Measurements from ENCODE around the gene ENSA.
"Not testable (repeated sequence)": the region's sequence is repeated elsewhere in the genome, so short reads cannot be mapped to it uniquely, and the experiment has no call there.

Gene ENSA

GRCh38 chr1:150604226-150604588 is 25.2 kb downstream of the ENSA start:
- no peak overlapping the region for H3K4me3 ChIP-seq (ENCODE audit: low read depth, low read length)
- TF ChIP-seq CTCF (IDR thresholded peaks at IDR 0.05; ENCODE audit: low read depth, low read length), result no peak

- H3K4me3 ChIP-seq (ENCODE audit: low read depth, low read length), result no peak overlapping the region
- TF ChIP-seq CTCF (IDR thresholded peaks at IDR 0.05; ENCODE audit: low read depth, low read length), result no peak
Observed at GRCh38 chr1:150603711-150604110, 25.7 kb downstream of the ENSA start.

- not testable (repeated sequence) for H3K4me3 ChIP-seq (ENCODE audit: low read depth, low read length)
Observed at GRCh38 chr1:150602372-150602771, 27.0 kb downstream of the ENSA start.

GRCh38 chr1:150601540-150601939 is 27.9 kb downstream of the ENSA start:
- no peak for TF ChIP-seq CTCF (IDR thresholded peaks at IDR 0.05; ENCODE audit: low read depth, low read length)
- H3K4me3 ChIP-seq (ENCODE audit: low read depth, low read length), result no peak overlapping the region

- H3K4me3 ChIP-seq (ENCODE audit: low read depth, low read length), result not testable (repeated sequence)
Observed at GRCh38 chr1:150598346-150598745, 31.1 kb downstream of the ENSA start.

GRCh38 chr1:150596976-150597375 is 32.4 kb downstream of the ENSA start:
- H3K4me3 ChIP-seq (ENCODE audit: low read depth, low read length), result no peak overlapping the region
- no peak for TF ChIP-seq CTCF (IDR thresholded peaks at IDR 0.05; ENCODE audit: low read depth, low read length)

GRCh38 chr1:150596095-150596892 is 33.1 kb downstream of the ENSA start:
- no peak for TF ChIP-seq CTCF (IDR thresholded peaks at IDR 0.05; ENCODE audit: low read depth, low read length)
- H3K4me3 ChIP-seq (ENCODE audit: low read depth, low read length), result no peak overlapping the region

GRCh38 chr1:150582371-150582770 is 47.0 kb downstream of the ENSA start:
- TF ChIP-seq CTCF (IDR thresholded peaks at IDR 0.05; ENCODE audit: low read depth, low read length), result no peak

GRCh38 chr1:150581962-150582361 is 47.5 kb downstream of the ENSA start:
- not testable (repeated sequence) for H3K4me3 ChIP-seq (ENCODE audit: low read depth, low read length)

More at GRCh38 chr1:150582371-150582770, 47.0 kb downstream of the ENSA start:
- no peak overlapping the region for H3K4me3 ChIP-seq (ENCODE audit: low read depth, low read length)

GRCh38 chr1:150581437-150581836 is 48.0 kb downstream of the ENSA start:
- not testable (repeated sequence) for H3K4me3 ChIP-seq (ENCODE audit: low read depth, low read length)

GRCh38 chr1:150580966-150581365 is 48.4 kb downstream of the ENSA start:
- not testable (repeated sequence) for H3K4me3 ChIP-seq (ENCODE audit: low read depth, low read length)

All from WI38 (cell line).